ENCODE data around the gene PRM2. TPM values are rescaled to one million over a fixed set of nuclear protein-coding genes. Genes with fewer than 3 reads are reported as not detected.
"Not testable (repeated sequence)": the region's sequence is repeated elsewhere in the genome, so short reads cannot be mapped to it uniquely, and the experiment has no call there.

The PRM2 gene
- total RNA-seq, 4 donors from 2014 or later: 2.3 TPM; not detected in 3

DNA sequence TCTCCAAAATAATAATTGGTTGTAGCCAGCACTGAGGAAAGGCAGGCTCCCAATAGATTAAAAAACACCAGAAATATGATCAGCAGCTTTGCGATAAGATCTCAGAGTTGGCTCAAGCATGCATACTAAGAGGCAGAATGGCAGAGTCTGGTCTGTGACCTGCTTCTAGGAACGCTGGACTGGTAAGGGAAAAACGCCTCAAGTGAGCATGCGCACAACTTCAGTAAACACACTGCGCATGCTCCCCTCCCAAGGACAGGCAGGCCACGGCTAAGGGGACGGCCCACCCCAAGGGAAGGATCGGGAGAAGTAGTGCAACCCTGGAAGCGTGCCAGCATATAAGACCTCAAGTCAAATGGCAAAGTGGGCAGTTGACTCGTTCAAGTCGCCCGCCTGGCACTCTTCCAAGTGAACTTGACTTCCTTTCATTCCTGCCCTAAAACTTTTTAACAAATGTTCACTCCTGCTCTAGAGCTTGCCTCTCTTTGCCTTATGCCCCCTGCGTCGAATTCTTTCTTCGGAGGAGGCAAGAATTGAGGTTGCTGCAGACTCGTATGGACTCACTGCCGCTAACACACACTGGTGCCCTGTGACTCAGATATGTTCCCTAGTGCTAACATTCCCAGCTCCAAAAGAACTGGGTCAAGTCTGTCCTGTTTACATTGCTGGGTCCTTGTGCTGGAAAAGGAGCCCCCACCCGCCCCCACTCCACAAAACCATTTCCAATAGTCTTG is 27.3 kb upstream of the PRM2 start:
- DNase-seq (ENCODE audit: low spot score in 2 of 2): no peak
- H3K4me3 ChIP-seq (ENCODE audit: low read depth, poor library complexity, severe bottlenecking): no peak overlapping the region
- 56 to 57% methylated on average over 18 of the region's 18 CpGs for WGBS, 2 donors
- TF ChIP-seq, protein P1, sequence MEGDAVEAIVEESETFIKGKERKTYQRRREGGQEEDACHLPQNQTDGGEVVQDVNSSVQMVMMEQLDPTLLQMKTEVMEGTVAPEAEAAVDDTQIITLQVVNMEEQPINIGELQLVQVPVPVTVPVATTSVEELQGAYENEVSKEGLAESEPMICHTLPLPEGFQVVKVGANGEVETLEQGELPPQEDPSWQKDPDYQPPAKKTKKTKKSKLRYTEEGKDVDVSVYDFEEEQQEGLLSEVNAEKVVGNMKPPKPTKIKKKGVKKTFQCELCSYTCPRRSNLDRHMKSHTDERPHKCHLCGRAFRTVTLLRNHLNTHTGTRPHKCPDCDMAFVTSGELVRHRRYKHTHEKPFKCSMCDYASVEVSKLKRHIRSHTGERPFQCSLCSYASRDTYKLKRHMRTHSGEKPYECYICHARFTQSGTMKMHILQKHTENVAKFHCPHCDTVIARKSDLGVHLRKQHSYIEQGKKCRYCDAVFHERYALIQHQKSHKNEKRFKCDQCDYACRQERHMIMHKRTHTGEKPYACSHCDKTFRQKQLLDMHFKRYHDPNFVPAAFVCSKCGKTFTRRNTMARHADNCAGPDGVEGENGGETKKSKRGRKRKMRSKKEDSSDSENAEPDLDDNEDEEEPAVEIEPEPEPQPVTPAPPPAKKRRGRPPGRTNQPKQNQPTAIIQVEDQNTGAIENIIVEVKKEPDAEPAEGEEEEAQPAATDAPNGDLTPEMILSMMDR (IDR thresholded peaks at IDR 0.05): no peak
- TF ChIP-seq POLR2A (IDR thresholded peaks at IDR 0.05): no peak
- intact Hi-C loops (cut with DNase I; ENCODE audit: low total_unique reads): no loop called here

DNA sequence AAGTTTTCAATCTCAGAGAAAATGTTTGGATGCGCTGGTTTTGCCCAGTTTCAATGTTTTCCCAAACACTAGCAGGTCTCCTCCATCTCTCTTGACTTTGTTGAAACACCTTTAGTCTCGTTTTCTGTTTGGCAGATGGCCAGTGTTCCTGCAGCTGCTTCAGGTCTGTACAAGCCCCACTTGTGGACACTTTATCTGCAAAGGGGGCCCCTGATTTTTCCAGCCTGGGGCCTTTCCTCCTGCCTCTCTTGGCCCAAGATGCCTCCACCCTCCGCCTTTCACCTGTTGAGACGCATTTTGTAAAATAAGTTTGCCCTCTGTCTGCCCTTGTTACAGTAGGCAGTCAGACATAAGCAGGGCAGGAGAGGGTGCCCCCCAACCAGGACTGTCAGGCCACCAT is 26.7 kb upstream of the PRM2 start:
- WGBS, 2 donors: 62 to 66% methylated on average over 3 to 4 of the region's 4 CpGs
- TF ChIP-seq POLR2A (IDR thresholded peaks at IDR 0.05): no peak
- TF ChIP-seq, protein P1 (IDR thresholded peaks at IDR 0.05): no peak
- DNase-seq (ENCODE audit: low spot score in 2 of 2): no peak
- no peak overlapping the region for H3K4me3 ChIP-seq (ENCODE audit: low read depth, poor library complexity, severe bottlenecking)
- intact Hi-C loops (cut with DNase I; ENCODE audit: low total_unique reads): no loop called here

DNA sequence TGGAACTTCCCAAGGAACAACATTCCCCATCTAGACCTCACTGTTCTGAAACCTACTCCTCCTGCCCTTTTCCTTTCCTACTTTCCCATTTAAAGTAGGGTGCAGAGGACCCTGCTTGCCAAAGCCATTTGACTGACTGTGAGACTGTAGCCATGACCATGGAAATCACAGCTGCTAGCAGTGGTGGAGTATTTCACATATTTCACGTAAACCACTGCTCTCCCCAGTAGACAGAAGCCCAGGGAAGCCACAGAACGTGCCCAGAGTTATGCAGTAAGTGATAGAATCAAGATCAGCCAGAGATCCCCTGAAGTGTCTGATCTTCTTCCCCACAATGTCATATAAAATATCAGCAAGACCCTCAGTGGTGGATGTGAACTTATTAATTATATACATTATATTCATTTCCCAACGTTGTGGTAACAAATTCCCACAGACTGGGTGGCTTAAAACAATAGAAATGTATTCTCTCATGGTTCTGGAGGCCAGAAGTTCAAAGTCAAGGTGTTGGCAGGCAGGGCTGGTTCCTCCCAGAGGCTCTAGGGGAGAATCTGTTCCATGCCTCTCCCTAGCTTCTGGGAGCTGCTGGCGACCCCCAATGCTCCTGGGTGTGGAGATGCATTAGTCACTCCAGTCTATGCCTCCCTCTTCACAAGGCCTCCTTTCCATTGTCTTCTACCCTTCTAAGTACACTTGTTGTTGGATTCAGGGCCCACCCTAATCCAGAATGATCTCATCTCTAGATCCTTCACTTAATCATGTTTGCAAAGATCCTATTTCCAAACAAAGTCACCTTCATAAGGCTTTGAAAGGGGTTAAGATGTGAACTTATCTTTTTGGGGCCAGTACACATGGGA is 25.6 kb upstream of the PRM2 start:
- intact Hi-C loops (cut with DNase I; ENCODE audit: low total_unique reads): no loop called here
- WGBS, 2 donors: 63 to 67% methylated on average over 4 of the region's 4 CpGs
- TF ChIP-seq, protein P1 (IDR thresholded peaks at IDR 0.05): no peak
- no peak for TF ChIP-seq POLR2A (IDR thresholded peaks at IDR 0.05)
- H3K4me3 ChIP-seq (ENCODE audit: low read depth, poor library complexity, severe bottlenecking): no peak overlapping the region
- no peak for DNase-seq (ENCODE audit: low spot score in 2 of 2)

DNA sequence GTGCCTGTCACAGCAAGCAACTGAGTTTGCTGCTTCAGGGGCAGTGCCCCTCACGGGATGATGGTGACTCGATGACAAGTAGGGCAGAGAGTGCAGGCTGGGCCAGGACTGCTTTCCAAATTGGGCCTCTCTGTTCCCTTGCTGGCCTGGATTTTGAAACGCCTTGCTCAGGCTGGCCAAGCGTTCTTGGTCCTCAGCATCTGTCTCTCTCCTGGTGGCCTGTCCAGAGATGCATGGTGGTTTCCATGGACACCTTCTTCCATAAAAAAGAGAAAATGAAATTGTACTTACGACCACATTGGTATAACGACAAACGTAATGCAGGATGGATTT is 24.2 kb upstream of the PRM2 start:
- intact Hi-C loops (cut with DNase I; ENCODE audit: low total_unique reads): no loop called here
- DNase-seq (ENCODE audit: low spot score in 2 of 2): no peak
- H3K4me3 ChIP-seq (ENCODE audit: low read depth, poor library complexity, severe bottlenecking): no peak overlapping the region
- TF ChIP-seq POLR2A (IDR thresholded peaks at IDR 0.05): no peak
- TF ChIP-seq, protein P1 (IDR thresholded peaks at IDR 0.05): no peak
- 77 to 78% methylated on average over 7 of the region's 7 CpGs for WGBS, 2 donors

DNA sequence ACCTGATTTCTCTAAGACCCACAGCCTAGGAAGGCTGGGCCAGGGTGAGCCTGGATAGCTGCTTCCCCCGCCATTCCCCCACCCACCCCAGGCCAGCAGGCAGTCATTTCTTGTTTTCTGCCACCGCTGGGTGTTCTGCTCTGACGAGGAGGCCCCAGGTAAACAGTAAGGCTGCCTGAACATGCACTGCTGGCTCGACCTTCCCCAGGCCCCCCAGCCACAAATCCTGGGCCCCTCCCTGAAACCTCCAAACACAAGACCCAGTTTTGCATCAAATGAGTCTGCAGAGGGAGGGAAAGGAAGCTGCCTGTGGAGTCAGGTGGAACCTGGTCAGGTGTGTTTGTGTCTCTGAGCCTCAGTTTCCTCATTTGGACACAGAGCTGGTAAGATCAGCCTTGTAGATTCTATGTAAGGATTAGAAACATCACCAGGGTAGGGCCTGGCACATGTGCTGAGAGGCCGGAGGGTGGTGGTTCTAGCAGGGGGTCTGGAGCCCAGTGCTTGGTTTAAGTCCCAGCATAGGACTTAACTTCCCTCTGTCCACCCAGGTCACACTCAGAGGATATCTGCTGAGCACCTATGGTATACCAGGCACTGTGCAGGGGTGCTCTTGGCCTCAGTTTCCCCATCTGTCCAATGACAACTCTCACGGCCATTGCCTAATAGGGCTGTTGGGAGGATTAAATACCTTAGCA is 23.7 kb upstream of the PRM2 start:
- no peak overlapping the region for H3K4me3 ChIP-seq (ENCODE audit: low read depth, poor library complexity, severe bottlenecking)
- WGBS, 2 donors: 78 to 85% methylated on average over 6 of the region's 6 CpGs
- DNase-seq (ENCODE audit: low spot score in 2 of 2): no peak
- intact Hi-C loops (cut with DNase I; ENCODE audit: low total_unique reads): no loop called here
- TF ChIP-seq, protein P1 (IDR thresholded peaks at IDR 0.05): no peak

DNA sequence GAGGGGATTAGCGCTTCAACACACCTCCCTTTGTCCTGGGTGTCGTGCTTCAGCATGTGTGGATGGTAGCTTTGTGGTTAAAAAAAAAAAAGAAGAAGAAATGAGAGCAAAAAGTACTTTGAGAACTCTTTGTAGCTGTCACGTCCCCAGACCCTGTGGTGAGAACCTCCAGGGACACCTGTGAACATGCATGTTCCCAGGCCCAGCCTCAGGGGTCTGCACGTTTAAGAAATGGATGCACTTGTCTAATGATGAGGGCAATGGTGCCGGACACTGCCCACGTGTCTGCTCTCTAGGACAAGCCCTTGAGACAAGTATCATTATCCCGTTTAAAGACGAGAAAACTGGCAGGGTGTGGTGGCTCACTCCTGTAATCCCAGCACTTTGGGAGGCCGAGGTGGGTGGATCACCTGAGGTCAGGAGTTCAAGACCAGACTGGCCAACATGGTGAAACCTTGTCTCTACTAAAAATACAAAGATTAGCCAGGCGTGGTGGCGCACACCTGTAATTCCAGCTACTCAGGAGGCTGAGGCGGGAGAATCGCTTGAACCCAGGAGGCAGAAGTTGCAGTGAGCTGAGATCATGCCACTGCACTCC is 22.8 kb upstream of the PRM2 start:
- intact Hi-C loops (cut with DNase I; ENCODE audit: low total_unique reads); DNase-seq (ENCODE audit: low spot score in 2 of 2): not testable (repeated sequence)
- 87 to 88% methylated on average over 13 of the region's 13 CpGs for WGBS, 2 donors

More for the DNA sequence above, 22.8 kb upstream of the PRM2 start:
- not testable (repeated sequence) for H3K4me3 ChIP-seq (ENCODE audit: low read depth, poor library complexity, severe bottlenecking)
